Measurements from ENCODE around the gene RAPSN.

RAPSN gene

DNA sequence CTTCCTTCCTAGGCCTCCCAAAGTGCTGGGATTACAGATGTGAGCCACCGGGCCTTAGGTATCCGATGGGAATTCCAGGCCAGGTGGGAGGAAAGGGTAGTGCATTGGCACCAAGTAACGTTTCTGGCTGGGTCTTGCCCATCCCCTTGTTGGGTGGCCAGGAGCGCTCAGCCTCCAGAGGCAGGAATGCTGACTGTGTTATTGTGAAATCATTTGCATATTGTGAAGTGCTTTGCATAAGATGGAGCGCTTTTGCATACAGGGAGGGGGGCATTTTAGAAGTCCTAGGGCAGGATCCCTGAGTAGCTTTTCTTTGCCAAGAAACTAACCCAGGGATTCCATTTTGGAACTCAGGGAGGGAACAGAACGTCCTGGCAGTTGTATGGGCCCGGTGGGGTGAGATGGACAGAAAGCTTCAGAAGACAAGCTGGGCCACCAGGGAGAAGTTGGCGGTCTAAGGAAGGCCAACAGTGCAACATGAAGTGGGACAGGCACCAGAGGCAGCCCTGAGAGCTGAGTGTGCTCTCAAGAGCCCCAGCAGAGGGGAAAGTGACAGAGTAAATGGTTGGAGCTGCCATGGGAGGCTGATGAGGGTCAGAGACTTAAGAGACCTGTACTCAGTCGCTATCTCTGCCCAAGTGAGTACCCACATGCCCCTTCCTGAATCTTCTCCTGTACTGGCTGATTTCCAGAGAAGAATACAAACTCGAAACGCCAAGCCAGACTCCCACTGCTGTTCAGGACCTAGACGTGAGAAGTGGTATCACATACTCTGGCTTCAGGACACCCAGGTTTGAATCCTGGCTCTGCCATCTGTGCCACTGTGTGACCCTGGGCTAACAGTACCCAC lies 41.8 kb downstream of the RAPSN start:
- no peak for DNase-seq

DNA sequence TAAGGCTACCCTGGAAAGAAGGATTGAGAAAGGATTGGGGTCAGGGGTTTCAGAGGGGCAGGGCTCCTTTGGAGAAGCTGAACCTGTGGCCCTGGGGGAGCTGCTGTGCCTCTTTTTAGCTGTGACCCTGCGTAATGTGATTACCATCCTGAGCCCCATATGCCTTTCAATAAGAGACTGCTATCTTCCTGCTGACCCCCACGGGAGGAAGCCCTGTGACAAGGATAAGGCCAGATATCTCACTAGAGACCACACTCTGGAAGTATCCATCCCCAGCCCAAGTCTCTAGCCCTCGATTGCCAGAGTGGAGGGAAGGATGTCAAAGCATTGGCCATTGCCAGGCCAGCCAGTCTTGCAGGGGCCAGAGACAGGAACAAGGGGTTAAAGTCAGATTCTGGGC lies 45.4 kb downstream of the RAPSN start:
- no peak for DNase-seq

DNA sequence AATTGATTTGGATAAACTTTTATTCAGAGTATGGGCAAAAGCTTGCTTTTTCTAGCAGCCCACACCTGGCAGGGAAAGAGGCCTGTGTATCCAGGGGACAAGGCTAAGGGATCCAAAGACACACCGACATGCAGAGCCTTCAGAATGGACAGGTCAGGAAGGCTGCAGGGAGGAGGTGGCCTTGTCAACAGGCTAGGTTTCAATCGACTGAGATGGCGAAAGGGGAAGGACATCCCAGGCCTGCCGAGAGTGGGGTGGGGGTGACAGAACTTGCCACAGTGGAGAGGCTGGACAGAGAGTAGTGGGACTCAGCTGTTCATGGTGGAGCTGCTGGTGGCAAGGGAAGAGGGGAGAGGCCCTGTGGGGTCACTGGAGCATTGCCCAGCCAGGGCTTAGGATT lies 45.8 kb downstream of the RAPSN start:
- DNase-seq, result no peak

DNA sequence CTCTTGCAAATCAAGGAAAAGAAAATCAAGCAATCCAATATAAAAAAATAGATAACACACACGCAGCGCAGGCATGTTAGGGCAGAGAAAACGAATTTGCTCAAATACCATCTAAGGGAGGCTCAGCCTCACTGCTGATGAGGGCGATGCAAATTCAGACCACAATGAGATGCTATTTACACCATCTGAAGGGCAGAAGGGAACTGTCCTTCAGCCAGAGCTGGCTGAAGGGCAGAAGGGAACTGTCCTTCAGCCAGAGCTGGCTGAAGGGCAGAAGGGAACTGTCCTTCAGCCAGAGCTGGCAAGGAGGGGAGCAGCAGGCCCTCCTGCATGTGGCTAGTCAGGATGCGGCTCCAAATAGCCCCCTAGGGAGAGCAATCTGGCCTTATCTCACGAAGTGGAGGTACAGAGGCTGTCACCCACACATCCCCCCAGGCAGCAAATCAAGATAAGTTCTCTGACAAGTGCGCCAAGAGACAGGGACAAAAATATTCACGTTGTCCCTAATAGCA lies 48.1 kb downstream of the RAPSN start:
- no peak for DNase-seq

DNA sequence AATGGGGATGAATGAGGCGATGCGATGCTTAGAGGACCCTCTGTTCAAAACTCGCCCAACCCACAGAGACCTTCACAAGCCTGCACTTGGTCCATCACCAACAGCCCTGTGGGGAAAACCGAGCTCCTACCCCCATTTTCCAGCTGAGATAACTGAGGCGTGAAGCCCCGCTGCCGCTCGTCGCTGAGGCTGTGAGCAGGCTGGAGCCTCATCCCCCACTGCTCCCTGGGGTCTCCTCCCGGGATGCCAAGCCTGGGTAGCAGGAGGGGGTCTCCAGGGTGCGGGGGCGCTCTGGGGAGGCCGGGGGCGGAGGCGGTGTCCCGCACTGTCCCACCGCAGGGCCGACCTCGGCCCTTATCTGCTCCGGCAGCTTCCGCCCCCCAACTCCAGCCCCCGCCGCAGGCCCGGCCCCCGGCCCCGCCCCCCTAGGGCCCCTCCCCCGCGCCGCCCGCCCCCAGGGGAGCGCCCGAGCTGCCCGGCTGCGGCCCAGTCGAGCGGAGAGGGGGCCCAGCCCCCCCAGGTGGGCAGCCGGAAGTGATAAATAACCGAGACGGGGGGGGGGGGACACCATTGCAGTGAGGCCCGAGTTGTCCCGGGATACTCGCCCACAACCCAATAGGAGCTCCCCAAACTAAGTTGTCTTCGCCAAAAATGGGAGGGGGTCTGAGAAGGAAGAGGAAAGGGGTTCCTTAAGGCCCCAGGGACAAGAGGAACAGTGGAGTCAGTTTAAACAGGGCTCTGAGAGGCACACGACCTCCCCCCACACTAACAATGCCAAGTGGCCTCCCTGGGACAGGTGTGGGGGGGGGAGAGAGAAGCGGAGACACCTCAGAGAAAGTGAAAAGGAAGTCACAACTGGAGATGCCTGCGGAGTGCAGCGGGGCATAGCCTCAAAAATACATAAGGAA lies 48.8 kb downstream of the RAPSN start:
- no peak for DNase-seq

DNA sequence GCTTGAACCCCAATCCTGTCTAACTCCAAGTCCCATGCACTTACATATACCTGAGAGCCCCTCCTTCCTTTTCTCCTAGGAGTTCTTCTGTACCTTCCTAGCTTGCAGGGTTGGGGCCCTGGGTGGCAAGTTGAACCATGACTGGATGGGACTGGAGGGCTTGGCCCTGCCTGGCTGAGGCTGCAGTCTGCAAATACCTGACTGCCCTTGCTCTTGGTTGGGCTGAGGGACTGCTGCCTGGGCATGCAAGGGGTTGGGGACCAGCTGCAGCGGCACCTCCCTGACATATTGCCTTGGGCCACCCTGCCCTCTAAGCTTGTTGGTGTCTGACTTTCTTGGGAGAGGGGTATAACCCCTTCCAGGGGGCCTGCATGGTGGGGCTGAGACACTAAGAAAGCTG lies 50.4 kb downstream of the RAPSN start:
- no peak for DNase-seq

DNA sequence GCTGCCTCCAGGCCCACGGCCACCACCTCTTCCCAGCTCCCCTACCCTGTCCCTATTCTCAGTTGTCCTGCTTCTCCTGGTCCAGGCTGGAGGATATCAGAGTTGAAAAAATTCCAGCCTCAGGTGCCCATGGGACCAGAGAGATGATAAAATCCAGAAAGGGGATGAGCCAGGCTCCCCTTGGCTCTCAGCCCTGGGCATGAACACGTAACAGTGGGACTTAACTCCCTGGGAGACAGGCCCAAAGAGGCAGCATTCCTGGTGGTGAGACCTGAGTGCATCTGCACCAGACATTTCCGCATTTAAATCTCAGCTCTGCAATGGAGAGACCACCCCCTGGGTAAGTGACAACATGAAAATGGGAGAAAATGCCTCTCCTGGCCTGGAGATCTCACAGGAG lies 50.9 kb downstream of the RAPSN start:
- DNase-seq, result no peak

DNA sequence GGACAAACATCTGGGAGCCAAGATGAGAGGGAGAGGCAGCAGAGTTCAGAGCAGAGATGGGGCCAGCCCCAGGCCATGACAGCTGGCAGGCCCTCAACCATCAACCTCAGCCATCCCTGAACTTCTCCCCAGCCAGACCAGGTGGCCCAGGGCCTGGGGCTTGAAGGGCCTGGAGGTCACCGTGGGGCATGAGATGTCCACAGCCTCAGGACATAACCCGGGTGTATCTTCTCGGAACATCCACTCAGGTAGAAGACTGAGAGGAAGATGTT lies 53.0 kb downstream of the RAPSN start:
- DNase-seq, result no peak

DNA sequence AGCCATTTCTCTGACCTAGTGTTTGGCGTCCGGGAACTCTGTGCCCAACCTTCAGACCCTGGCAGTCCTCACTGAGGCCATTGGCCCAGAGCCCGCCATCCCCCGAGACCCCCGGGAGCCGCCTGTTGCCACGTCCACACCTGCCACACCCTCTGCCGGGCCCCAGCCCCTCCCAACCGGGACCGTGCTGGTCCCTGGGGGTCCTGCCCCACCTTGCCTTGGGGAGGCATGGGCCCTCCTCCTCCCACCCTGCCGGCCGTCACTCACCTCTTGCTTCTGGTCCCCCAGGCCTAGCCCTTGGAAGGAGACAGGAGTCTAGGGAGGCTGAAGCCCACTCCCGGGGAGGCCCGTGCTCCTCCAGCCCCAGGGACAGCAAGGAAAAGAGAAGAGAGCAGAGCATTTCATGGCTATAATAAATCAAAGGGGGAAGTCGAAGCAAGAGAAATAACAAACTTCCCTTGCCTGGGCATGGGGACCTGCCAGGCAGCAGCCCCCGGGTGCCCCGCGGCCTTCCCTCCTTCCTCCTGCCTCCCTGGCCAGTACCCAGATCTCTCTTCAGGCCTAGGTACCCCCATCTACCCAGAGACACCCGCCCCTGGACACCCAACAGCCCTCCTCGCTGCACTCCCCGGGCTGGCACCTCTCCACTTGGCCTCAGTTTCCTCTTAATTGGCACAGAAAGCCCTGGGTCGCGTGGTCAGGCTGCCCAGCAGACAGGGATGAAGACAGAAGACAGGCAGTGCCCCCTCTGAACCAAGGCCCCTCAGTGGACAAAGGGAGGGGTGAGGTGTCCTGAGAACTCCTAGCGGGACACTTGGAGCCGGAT lies 53.5 kb downstream of the RAPSN start:
- DNase-seq, result no peak

DNA sequence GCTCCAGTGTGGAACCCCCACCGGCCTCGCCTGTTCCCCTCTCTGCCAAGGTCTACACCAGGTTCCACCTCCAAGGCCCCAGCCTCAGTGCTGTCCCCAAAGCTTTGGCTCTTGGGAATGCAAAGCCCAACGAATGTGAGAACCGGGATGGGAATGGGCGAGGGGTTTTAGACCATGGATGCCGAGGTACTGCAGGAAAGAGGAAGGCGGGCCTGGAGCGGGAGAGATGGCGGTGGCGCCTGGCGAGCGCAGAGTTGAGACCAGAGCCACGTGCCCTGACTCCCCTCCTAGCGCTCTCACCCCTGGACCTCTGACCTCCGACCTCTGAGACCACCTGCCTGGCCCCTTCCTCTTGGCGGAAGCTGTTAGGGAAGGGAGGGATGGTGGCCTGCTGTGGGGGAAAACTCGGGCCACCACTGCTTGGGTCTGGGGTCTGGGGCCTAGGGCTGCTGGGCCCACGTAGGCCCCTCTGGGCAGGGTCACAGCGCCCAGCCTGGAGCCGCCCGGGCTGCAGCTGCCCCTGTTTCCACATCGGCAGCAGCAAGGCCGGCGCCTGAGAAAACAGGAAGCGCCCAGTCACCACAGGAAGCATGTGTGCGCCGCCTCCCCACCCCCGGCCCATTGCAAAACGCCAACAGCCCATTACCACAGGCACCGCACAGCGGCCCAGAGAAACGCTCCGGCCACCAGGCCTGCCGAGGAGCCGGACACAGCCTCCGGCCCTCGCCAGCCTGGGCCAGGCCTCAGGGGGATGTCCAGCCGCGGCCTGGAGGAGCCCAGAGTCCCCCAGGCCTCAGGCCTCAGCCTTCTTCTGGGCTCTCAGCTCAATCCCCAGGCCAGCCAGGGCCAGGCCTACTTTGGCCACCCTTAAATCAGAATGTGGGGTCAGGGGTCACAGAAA lies 54.4 kb downstream of the RAPSN start:
- no peak for DNase-seq

DNA sequence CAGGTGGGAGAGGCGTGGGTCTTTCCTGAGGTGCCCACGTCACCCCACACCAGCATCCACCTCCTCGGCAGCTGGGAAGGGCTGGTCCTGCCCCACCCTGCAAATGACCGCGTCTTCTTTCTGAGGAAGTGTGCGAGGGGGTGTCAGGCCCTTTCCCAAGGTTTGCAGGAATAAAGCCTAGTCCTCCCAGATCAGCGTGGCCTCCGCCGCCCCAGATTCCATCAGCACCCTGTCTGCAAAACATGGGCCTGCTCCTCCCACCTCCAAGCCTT lies 55.0 kb downstream of the RAPSN start:
- DNase-seq, result no peak

DNA sequence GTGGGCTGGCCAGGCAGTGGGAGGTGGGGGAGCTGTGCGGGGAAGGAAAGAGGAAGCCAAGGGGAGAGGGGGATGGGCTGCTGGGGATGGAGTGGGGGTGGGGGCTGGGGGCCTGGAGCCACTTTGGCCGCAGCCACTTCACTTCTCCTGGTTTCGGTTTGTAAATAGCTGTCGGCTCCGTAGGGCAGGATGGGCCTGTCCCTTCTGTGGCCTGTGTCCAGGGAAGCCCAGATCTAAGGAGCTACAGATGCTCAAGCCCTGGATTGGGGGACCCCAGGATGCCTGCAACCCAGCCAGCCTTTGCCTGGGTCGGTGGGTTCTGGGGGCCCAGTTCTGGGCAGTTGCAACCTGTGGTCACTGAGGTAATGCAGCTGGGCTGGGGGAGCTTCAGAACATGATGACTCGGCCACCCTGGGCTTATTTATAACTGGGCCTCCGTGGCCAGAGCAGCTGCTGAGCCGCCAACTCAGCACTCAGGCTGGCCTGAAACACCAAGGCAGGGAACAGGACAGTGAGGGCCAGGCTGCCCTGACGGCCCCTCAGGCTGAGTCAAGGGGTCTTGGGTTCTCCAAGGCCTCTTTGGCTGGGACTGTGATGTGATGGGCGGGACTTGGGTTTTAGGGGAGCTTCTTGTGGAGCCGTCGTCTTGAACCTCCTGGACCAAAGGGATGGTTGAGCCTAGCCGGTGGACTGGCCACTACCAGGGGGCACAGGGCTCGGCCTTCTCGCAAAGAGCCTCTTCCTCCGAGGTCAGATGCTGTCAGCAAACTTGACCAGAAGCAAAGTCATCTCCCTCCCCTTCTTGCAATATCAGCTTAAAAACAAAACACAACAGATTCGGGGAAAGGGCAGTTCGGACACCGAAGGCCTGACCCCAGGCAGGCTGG lies 55.5 kb downstream of the RAPSN start:
- peak; percentile 26 for DNase-seq

DNA sequence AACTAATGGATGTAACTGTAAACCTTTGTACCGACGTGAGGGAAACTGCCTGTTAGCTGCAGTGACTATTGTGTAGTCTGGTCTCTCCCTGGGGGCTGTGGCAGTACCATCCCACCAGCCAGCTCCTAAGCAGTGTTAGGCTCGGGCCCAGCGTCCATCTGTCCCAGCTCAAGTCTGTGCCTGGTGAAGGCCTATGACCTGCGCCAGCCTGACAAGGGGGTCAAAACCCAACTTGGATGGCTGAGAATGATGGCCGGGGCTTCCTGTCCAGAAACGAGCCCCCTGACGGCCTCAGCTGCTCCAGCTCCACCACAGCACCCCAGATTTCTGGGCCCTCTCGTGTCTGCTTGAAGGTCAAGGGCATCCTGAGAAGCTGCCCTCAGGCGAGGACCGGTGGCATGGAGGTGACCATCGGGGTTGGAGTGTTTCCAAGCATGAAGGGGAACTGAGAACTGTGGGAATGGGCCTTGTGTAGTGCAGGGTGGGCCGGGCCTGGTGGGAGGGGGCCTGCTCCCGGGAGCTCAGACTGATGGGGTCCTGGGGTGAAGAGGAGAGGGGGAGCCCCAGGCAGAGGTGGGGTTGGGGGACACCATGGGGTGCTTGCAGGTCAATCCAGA lies 56.3 kb downstream of the RAPSN start:
- no peak for DNase-seq

DNA sequence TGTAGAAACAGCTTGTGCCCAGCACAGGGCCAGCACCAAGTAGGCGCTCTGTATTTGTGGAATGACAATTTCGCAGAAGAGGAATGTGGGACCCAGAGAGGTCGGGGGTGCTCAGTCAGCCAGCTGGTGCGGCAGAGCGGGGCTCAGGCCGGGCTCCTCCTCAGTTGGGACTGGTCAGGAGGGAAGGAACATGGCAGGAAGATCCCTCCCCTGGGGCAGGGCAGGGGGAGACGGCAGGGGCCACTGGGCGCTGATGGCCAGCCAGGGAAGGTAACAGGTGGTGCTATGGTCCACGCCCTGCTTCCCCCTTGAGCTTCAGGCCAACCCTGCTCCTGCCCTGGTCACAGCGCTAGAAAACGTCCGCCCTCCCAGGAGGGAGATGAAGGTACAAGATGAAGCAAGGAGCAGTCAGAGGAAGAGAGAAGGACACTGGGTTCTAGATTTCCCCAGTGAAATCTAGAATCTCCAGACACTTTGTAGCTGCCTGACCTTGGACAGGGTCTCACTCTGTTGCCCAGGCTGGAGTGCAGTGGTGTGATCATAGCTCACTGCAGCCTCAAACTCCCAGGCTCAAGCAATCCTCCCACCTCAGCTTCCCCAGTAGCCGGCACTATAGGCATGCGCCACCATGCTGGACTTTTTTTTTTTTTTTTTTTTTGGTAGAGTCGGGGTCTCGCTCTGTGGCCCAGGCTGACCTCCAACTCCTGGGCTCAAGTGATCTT lies 57.1 kb downstream of the RAPSN start:
- no peak for DNase-seq

DNA sequence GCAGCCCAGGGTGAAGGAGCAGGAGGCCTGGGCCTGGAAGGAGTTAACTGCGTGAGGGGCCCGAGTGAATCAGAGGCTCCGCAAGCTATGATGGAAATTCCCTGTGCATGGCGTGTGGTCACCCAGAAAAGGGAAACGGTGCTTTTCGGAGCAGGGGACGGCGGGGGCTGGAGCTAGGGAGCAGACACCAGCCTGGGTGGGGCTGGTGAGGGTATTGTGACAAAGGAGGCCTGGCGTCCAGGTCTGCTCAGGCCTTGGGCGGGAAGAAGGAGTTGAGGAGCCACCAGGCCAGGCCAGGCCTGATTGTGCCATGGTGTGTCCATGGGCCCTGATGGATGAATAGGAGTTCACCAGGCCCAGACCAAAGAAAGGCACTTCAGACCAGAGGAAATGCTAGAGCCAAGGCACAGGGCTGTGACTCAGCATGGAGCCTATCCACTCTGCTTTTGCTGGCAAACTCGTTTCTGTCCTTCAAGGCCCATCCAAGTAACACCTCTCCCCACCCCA lies 57.8 kb downstream of the RAPSN start:
- no peak for DNase-seq

DNA sequence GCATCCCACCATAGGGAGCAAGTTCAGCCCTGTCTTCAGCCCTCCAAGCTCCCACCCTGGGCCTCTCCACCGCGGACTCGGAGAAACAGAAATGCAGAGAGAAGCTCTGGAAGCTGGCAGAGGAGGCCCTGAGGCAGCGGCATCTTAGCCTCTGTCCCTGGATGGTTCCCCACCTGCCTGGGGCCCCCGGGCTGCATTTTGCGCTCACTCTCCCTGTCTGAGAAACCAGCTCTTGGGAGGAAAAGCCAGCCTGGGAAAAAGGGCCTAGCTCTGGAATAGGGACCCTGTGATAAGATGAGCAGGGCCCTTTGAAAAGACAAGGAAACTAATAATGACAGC lies 58.5 kb downstream of the RAPSN start:
- no peak for DNase-seq

DNA sequence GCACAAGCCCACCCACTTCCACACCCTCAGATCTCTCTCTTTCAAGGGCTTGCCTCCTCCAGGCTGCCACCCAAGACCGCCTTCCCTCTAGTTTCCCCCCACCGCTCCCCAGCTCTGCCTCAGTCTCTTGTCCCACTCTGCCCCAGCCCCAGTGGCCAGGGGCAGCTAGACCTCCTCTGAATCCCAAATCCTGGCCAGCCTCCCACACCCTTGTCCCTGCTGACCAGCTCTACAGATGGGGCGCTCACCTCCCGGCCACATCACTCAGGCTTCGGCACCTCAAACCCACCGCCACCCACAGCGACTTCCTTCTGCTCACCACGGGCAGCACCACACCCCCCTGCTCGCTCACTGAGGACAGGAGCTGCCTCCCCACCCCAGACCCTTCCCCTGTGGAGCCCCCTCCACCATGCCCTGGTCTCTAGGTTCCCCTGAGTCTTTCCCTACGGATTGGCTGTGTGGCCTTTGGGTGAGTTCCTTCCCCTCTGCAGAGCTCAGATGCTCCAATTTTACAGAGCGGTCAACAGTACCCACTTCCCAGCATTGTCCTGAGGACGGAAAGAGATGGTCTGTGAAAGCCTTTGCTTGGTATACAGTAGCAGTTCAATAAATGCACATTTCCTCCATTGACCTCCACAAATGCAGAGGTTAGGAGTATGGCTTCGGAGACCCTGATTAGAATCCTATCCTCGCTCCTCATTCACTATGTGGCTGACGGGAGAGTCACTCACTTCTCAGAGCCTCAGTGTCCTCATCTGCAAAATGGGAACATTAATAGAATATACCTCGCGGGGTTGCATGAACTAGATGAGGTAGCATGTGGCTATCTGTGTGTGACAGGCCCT lies 59.1 kb downstream of the RAPSN start:
- no peak for DNase-seq

DNA sequence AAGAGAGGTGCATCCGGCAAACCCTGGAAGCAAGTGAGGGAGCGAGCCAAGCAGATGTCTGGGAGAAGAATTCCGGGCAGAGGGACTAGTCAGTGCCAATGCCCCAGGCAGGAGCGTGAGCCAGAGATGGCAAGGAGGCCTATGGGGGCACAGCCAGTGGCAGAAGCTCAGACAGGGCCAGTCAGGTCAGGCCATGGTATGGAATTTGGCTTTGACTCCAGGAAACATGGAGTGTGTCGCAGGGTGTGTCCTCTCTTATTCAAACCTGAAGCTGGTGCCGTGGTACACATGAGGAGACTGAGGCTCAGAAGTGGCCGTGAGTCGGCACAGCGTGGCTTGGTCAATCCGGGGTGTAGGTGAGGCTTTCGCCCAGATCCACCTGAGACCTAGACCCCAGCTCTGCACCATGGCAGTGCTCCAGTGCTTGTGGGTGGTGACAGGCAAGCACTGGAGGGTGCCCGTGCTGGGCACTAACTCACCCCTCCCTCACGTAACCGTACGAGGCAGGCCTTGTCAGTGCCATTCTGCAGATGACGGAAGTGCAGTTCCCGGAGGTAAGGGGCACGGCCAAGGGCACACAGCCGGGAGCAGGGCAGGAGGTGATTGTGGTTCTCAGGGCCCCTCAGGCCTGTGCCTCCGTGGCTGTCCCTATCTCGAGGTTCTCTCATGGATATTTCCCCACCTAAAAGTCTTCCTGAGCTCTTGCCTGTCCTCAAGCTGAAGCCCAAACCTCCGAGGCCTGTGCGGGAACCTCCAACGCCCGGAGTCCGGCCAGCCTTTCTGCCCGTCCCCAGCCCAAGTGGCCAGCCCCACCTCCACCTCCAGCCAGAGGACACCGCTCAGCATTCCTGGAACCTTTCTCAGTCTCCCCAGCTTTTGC lies 60.0 kb downstream of the RAPSN start:
- no peak for DNase-seq
